RKO (cell line): Measurements from ENCODE around the gene ROPN1L.
"Not testable (repeated sequence)": the region's sequence is repeated elsewhere in the genome, so short reads cannot be mapped to it uniquely, and the experiment has no call there.

Source experiments
- DNase-seq: peaks from one replicate; pipeline ENCODE4 v3.0.0-alpha.2; 2016; ENCODE audit warnings: low spot score

The ROPN1L gene

GRCh38 chr5:10441083-10441991 is at the start of gene ROPN1L:
Gene ROPN1L (plus strand): TSS chr5:10441879. CDS start chr5:10442168, 289 bp downstream.
- no peak for DNase-seq

GRCh38 chr5:10392567-10393328 is 48.9 kb upstream of the ROPN1L start:
- DNase-seq: not testable (repeated sequence)

GRCh38 chr5:10393491-10393890 is 48.2 kb upstream of the ROPN1L start:
- no peak for DNase-seq

GRCh38 chr5:10396552-10396951 is 45.1 kb upstream of the ROPN1L start:
- DNase-seq: no peak

GRCh38 chr5:10399839-10400238 is 41.8 kb upstream of the ROPN1L start:
- DNase-seq: no peak

GRCh38 chr5:10400411-10400810 is 41.3 kb upstream of the ROPN1L start:
- no peak for DNase-seq

- DNase-seq: no peak
These were observed 40.8 kb upstream of the ROPN1L start for GRCh38 chr5:10400831-10401230.

- DNase-seq: no peak
These were observed 40.2 kb upstream of the ROPN1L start for GRCh38 chr5:10401498-10401897.

- DNase-seq: no peak
These were observed 37.9 kb upstream of the ROPN1L start for GRCh38 chr5:10403829-10404228.

- no peak for DNase-seq
These were observed 35.0 kb upstream of the ROPN1L start for GRCh38 chr5:10406651-10407050.

GRCh38 chr5:10409504-10409903 is 32.2 kb upstream of the ROPN1L start:
- DNase-seq: no peak

GRCh38 chr5:10410662-10411061 is 31.0 kb upstream of the ROPN1L start:
- no peak for DNase-seq

GRCh38 chr5:10411336-10411735 is 30.3 kb upstream of the ROPN1L start:
- no peak for DNase-seq

- DNase-seq: no peak
These were observed 24.8 kb upstream of the ROPN1L start for GRCh38 chr5:10416868-10417267.

- no peak for DNase-seq
These were observed 22.9 kb upstream of the ROPN1L start for GRCh38 chr5:10418654-10419345.

GRCh38 chr5:10420468-10420867 is 21.2 kb upstream of the ROPN1L start:
- DNase-seq: no peak

- DNase-seq: no peak
These were observed 20.7 kb upstream of the ROPN1L start for GRCh38 chr5:10420932-10421331.

- no peak for DNase-seq
These were observed 19.6 kb upstream of the ROPN1L start for GRCh38 chr5:10421896-10422691.

GRCh38 chr5:10423022-10423421 is 18.7 kb upstream of the ROPN1L start:
- DNase-seq: no peak

GRCh38 chr5:10424124-10424731 is 17.5 kb upstream of the ROPN1L start:
- DNase-seq: peak; percentile 66

- DNase-seq: no peak
These were observed 14.5 kb upstream of the ROPN1L start for GRCh38 chr5:10427201-10427600.
